SU-DHL-6 (cell line): ENCODE results near the gene MRPS14.

Source experiments
- H2AFZ ChIP-seq: fragments of 200-600 bp; sonication (generic); 2 replicates; pipeline ENCODE4 v1.6.1; 2014; ENCODE audit warnings: low read depth, mild to moderate bottlenecking, moderate library complexity, mixed read lengths, antibody characterized with exemption, low read length; ENCODE audit not compliant: severe bottlenecking
- H3F3A ChIP-seq: fragments of 200-600 bp; shearing (Covaris generic); 2 replicates; pipeline ENCODE4 v1.6.0; 2016; ENCODE audit warnings: antibody characterized with exemption, mild to moderate bottlenecking; ENCODE audit not compliant: insufficient read depth
- H3K27ac ChIP-seq: fragments of 200-600 bp; sonication (generic); 2 replicates; pipeline ENCODE4 v1.5.1; 2016; ENCODE audit warnings: low read depth, mild to moderate bottlenecking, low read length, moderate library complexity, mixed read lengths
- H3K27me3 ChIP-seq: fragments of 200-600 bp; sonication (generic), shearing (Covaris generic); 2 replicates; pipeline ENCODE4 v1.6.0; 2014; ENCODE audit warnings: mild to moderate bottlenecking, low read length
- H3K36me3 ChIP-seq: fragments of 200-600 bp; sonication (generic); 2 replicates; pipeline ENCODE4 v1.6.1; 2014; ENCODE audit warnings: mild to moderate bottlenecking, low read length, mixed read lengths
- H3K4me2 ChIP-seq: fragments of 300-600, 200-600 bp; shearing (Covaris generic), sonication (generic); 2 replicates; pipeline ENCODE4 v1.6.0; 2014; ENCODE audit warnings: low read length, low read depth, mild to moderate bottlenecking; ENCODE audit not compliant: poor library complexity, severe bottlenecking
- H3K4me3 ChIP-seq: fragments of 200-600 bp; sonication (generic); 2 replicates; pipeline ENCODE4 v1.5.1; 2014; ENCODE audit warnings: antibody characterized with exemption, low read length, mild to moderate bottlenecking, mixed read lengths; ENCODE audit not compliant: insufficient read depth, poor library complexity, severe bottlenecking
- H3K79me2 ChIP-seq: fragments of 200-600 bp; sonication (generic); 2 replicates; pipeline ENCODE4 v1.6.1; 2014; ENCODE audit warnings: mild to moderate bottlenecking, low read length, moderate library complexity; ENCODE audit not compliant: insufficient read depth
- H3K9ac ChIP-seq: fragments of 200-600 bp; sonication (generic); 2 replicates; pipeline ENCODE4 v1.7.0; 2014; ENCODE audit warnings: mild to moderate bottlenecking, low read length
- H3K9me2 ChIP-seq: fragments of 200-600 bp; sonication (generic); replicated peaks from 2 replicates; pipeline ENCODE4 v1.6.1; 2014; ENCODE audit warnings: low read length; ENCODE audit not compliant: insufficient read depth
- H3K9me3 ChIP-seq: fragments of 200-600 bp; sonication (generic); 2 replicates; pipeline ENCODE4 v1.6.1; 2014; ENCODE audit warnings: low read length, mixed read lengths; ENCODE audit not compliant: insufficient read depth
- H4K20me1 ChIP-seq: fragments of 200-600 bp; sonication (generic); 2 replicates; pipeline ENCODE4 v1.6.1; 2014; ENCODE audit warnings: low read depth, mild to moderate bottlenecking, antibody characterized with exemption, low read length, moderate library complexity, mixed read lengths
- CTCF ChIP-seq: fragments of 200-600 bp; sonication (generic); IDR thresholded peaks from one replicate; pipeline ENCODE4 v1.5.1; 2017; ENCODE audit warnings: antibody characterized with exemption, mild to moderate bottlenecking, low read length, moderate library complexity; ENCODE audit not compliant: insufficient read depth, poor library complexity, severe bottlenecking
- EZH2phosphoT487 ChIP-seq: fragments of 200-600 bp; sonication (generic), shearing (Covaris generic); conservative IDR thresholded peaks from 2 replicates; pipeline ENCODE4 v1.6.1; 2018; ENCODE audit warnings: mild to moderate bottlenecking, antibody characterized with exemption, low read length, moderate library complexity, mixed read lengths

MRPS14 gene

GRCh38 chr1:175000697-175001187 lies 22.5 kb downstream of the MRPS14 start:
- Histone ChIP-seq H3K9ac (peak overlapping the region; percentile 98), H3K9me2 (no peaks in the 10 kb centered on the region), H3K4me3 (peak overlapping the region; percentile 83), H2AFZ (no peak overlapping the region), H3K79me2 (peaks cover 58% of the 10 kb centered on the region), H3K4me2 (peak overlapping the region; percentile 85), H3K27me3 (no peaks in the 10 kb centered on the region), H4K20me1 (peaks cover 15% of the 10 kb centered on the region; the same call in 1 of the 2 replicates), H3F3A (peaks cover 37% of the 10 kb centered on the region; the same call in 1 of the 2 replicates), H3K36me3 (peaks cover 26% of the 10 kb centered on the region; the same call in 1 of the 2 replicates), H3K27ac (peak overlapping the region; percentile 74), H3K9me3 (no peaks in the 10 kb centered on the region)
- TF ChIP-seq CTCF (no peak), EZH2phosphoT487 (no peak)

- Histone ChIP-seq H2AFZ (peak within 1 kb of the TSS; percentile 83), H3K27me3 (no peaks in the 10 kb centered on the region), H3K36me3 (peaks cover 20% of the 10 kb centered on the region; the same call in 1 of the 2 replicates), H4K20me1 (peaks cover 10% of the 10 kb centered on the region; the same call in 1 of the 2 replicates), H3K9me2 (no peaks in the 10 kb centered on the region), H3K79me2 (peaks cover 52% of the 10 kb centered on the region), H3K9ac (peak within 1 kb of the TSS; percentile 98), H3K4me2 (peak within 1 kb of the TSS; percentile 88), H3K27ac (peak within 1 kb of the TSS; percentile 94), H3F3A (peaks cover 38% of the 10 kb centered on the region; the same call in 1 of the 2 replicates), H3K9me3 (no peaks in the 10 kb centered on the region), H3K4me3 (peak within 1 kb of the TSS; percentile 83)
- TF ChIP-seq EZH2phosphoT487 (no peak), CTCF (no peak)
Measured at GRCh38 chr1:174999936-175000696, 23.1 kb downstream of the MRPS14 start, which contains the start of gene CACYBP. TSS of gene CACYBP (plus strand) at chr1:174999947. CDS start at chr1:175000181, 234 bp downstream.

GRCh38 chr1:174999216-174999935 lies 23.8 kb downstream of the MRPS14 start:
- no peaks in the 10 kb centered on the region for H3K9me3 ChIP-seq
- TF ChIP-seq EZH2phosphoT487 = no peak
- TF ChIP-seq CTCF = no peak
- peak overlapping the region; percentile 98 for H3K9ac ChIP-seq
- no peaks in the 10 kb centered on the region for H3K9me2 ChIP-seq
- peaks cover 42% of the 10 kb centered on the region; the same call in 1 of the 2 replicates for H3F3A ChIP-seq
- H3K4me3 ChIP-seq = peak overlapping the region; percentile 83
- peaks cover 14% of the 10 kb centered on the region; the same call in 1 of the 2 replicates for H3K36me3 ChIP-seq
- peak overlapping the region; percentile 88 for H3K4me2 ChIP-seq
- H3K27me3 ChIP-seq = no peaks in the 10 kb centered on the region
- peaks cover 7% of the 10 kb centered on the region; the same call in 1 of the 2 replicates for H4K20me1 ChIP-seq
- H3K27ac ChIP-seq = peak overlapping the region; percentile 94
- H2AFZ ChIP-seq = peak overlapping the region; percentile 83
- H3K79me2 ChIP-seq = peaks cover 45% of the 10 kb centered on the region
